ENCODE results near the gene GUCY1A2.

DNA sequence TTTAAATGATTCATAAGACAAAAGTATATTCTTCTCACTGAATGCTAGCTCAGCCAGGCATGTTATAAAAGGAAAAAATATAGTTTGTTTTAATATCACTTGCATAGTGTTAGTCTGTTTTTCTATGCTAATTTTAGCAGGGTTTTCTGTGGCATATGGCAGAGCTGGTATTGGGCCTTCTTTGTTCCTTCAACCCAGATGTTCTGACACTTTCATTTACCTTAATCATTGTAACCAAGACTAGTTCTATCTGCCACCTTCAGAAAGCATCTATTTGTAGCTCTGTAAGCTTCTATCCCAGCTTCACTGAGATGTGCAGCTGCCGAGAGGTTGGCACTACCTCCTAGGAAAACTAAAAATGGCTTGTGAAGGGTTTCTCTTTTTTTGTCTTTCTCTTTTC, 338.7 kb downstream of the GUCY1A2 start:
- TF ChIP-seq, protein P1, sequence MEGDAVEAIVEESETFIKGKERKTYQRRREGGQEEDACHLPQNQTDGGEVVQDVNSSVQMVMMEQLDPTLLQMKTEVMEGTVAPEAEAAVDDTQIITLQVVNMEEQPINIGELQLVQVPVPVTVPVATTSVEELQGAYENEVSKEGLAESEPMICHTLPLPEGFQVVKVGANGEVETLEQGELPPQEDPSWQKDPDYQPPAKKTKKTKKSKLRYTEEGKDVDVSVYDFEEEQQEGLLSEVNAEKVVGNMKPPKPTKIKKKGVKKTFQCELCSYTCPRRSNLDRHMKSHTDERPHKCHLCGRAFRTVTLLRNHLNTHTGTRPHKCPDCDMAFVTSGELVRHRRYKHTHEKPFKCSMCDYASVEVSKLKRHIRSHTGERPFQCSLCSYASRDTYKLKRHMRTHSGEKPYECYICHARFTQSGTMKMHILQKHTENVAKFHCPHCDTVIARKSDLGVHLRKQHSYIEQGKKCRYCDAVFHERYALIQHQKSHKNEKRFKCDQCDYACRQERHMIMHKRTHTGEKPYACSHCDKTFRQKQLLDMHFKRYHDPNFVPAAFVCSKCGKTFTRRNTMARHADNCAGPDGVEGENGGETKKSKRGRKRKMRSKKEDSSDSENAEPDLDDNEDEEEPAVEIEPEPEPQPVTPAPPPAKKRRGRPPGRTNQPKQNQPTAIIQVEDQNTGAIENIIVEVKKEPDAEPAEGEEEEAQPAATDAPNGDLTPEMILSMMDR (IDR thresholded peaks at IDR 0.05) = no peak
- no peak for TF ChIP-seq POLR2A (IDR thresholded peaks at IDR 0.05)

All from uterus (tissue), 2 donors.